GM13977 (cell line): ENCODE results near the gene HDAC1.

Experiments
- DNase-seq: peaks from one replicate; pipeline ENCODE4 v3.0.0; 2012; ENCODE audit warnings: low spot score
- in situ Hi-C: fragments of 300-500 bp; cut with MboI; formaldehyde crosslinking; loops from one replicate; pipeline ENCODE4 v1.12.0; 2022; ENCODE audit warnings: low sequenced_read_pairs, low pct_unique_long_range_greater_than_20kb, mixed read lengths, inconsistent platforms; ENCODE audit not compliant: unreplicated experiment
- TF ChIP-seq, protein P1 (sequence below): IDR thresholded peaks from 2 replicates; pipeline ENCODE4 v1.5.1; 2012; ENCODE audit warnings: mild to moderate bottlenecking, control low read depth; ENCODE audit not compliant: insufficient read depth; ENCODE audit errors: extremely low read depth, missing control alignments

The HDAC1 gene

DNA sequence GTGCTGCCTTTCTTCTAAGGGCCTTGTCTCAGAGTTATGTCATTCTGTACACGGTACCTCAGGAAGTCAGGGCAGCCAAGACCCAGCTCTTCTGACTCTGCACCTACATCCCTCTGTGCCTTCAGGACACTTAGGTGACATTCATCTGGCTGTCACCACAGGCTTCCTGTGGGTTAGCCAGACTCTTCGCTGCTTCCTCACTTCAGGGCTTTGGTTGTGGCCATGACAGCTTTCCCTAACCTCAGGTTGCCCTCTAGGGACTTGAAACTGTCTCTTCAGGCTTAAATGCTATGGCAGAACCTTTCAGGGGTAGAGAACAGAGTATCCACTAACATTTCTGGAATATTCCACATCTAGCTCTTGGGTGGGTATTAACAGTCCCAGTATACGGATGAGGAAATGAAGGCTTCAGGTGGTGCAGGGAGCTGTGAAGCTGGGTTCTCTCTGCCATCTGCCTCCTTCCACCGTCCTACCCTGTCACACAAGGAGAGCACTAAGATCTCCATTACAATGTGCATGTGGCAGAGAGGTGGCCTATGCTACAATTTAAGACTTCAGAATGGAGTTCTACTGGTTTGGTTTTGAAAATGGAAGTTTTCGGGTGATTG is 80.4 kb downstream of the HDAC1 start:
- DNase-seq = no peak
- TF ChIP-seq, protein P1, sequence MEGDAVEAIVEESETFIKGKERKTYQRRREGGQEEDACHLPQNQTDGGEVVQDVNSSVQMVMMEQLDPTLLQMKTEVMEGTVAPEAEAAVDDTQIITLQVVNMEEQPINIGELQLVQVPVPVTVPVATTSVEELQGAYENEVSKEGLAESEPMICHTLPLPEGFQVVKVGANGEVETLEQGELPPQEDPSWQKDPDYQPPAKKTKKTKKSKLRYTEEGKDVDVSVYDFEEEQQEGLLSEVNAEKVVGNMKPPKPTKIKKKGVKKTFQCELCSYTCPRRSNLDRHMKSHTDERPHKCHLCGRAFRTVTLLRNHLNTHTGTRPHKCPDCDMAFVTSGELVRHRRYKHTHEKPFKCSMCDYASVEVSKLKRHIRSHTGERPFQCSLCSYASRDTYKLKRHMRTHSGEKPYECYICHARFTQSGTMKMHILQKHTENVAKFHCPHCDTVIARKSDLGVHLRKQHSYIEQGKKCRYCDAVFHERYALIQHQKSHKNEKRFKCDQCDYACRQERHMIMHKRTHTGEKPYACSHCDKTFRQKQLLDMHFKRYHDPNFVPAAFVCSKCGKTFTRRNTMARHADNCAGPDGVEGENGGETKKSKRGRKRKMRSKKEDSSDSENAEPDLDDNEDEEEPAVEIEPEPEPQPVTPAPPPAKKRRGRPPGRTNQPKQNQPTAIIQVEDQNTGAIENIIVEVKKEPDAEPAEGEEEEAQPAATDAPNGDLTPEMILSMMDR = peak; percentile 23
- in situ Hi-C loops = loop anchor here (10.0 kb wide), 1 partner anchor 57 kb away; no protein-coding TSS in a partner anchor

DNA sequence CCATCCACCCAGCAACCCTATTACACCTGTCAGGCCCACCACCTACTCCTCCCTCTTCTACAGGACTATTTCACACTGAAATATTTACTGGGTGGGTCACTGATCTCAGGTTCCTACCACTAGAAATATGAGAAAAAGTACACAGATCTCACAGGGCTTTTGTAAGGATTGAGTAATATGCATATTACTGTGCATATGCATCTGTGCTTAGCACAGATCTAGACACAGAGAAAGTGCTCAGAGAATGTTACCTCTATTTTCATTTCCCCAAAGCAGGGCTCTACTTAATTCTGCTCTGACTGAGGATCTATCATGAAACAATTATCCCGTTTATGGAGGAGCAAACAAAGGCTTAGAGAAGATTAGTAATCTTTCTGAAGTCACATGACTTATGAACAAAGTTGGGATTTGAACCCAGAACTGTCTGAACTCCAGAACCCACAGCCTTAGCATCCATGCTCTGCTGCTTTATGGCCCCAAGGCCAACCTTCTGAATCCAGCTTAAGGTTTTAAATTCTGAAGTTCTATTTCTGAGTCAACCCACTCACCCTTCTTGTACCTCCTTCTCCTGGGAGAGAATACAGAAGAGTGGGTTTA is 82.2 kb downstream of the HDAC1 start:
- in situ Hi-C loops = loop anchor here (10.0 kb wide), 1 partner anchor 59 kb away; no protein-coding TSS in a partner anchor
- no peak for DNase-seq
- TF ChIP-seq, protein P1 = no peak

DNA sequence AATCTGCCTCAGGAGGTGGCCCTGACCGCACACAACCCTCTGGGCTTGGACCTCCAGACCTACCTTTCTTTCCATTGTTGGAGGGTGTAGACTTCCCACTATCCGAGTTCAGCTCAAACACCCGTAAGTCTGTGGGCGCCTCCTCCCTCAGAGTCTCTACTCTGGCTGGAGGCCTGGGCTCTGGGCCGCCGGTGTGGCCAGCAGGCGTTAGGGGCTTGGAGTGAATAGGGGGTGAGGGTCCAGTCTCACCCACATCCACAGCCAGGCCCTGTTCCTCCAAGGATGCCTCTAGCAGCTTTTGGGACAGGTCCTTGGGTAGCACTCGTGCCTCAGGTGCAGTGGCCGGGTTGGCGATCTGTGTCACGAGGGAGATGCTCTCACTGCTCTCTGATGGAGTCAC is 84.3 kb downstream of the HDAC1 start:
- in situ Hi-C loops = loop anchor here (10.0 kb wide), 1 partner anchor 61 kb away; no protein-coding TSS in a partner anchor
- TF ChIP-seq, protein P1 = no peak
- no peak for DNase-seq

DNA sequence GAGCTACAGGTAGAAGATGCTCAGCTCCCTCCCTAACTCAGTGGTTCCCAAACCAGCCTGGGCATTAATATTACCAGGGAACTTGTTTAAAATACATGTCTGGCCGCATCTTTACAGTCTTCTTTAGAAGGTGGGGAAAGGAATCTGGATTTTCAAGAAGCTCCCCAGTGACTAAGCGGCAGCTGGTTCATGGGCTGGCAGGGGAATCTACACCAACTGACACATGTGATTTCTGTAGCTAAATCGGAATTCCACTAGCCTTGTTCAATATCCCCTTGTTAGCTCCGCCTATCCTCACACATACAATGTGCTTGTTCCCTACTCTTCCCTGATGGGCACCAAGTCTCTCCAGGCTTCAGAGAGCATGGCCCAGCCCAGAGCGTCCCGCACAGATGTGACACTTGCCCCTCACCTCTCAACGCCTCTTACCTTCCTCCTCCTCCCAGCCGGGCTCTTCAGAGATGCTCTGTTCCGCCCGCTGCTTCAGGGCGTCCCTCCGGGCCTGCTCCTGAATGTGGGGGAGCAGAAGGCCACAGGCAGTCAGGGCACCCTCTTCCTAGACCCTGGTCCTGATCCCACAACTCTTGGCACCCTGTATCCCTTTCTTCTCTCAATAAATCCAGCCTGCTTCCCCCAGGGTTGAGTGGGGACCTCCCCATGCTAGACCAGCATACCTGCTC is 85.8 kb downstream of the HDAC1 start:
- DNase-seq = no peak
- in situ Hi-C loops = loop anchor here (10.0 kb wide), 1 partner anchor 63 kb away; no protein-coding TSS in a partner anchor
- TF ChIP-seq, protein P1 = no peak

DNA sequence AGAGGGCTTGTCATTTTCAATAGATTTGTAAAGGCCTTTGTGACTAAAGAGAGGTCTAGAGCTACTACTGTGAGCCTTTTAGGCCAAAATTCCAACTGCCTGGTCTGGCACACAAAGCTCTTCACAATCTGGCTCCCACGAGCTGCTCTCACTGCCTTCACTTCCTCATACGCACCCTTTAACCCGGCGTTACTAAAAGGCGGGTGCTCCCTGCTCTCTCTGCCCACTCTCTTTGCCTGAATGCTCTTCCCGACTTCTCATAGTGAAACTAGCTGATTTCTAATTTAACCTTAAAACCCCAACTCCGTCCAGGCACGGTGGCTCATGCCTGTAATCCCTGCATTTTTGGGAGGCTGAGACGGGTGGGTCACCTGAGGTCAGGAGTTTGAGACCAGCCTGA is 88.2 kb downstream of the HDAC1 start:
- TF ChIP-seq, protein P1 = no peak
- no peak for DNase-seq
- in situ Hi-C loops = no loop called here
